WTC11 (cell line): ENCODE data around the gene TRIM29.

Source experiments
- CREM ChIP-seq: sonication (generic); formaldehyde crosslinking; IDR thresholded peaks from 2 replicates; pipeline ENCODE4 v1.8.1; 2022; ENCODE audit warnings: mild to moderate bottlenecking, missing genetic modification reagents, moderate library complexity
- KAT7 ChIP-seq: sonication (generic); formaldehyde crosslinking; IDR thresholded peaks from 2 replicates; pipeline ENCODE4 v1.8.1; 2023; ENCODE audit warnings: missing genetic modification reagents, mild to moderate bottlenecking, borderline replicate concordance
- TF ChIP-seq, protein P1 (sequence below): fragments of 200-600 bp; IDR thresholded peaks from 2 replicates; pipeline ENCODE4 v1.8.0; 2022; ENCODE audit warnings: antibody characterized with exemption
- TF ChIP-seq, protein P2 (sequence below): sonication (generic); formaldehyde crosslinking; IDR thresholded peaks from 2 replicates; pipeline ENCODE4 v1.8.0; 2022; ENCODE audit warnings: mild to moderate bottlenecking, missing genetic modification reagents

DNA sequence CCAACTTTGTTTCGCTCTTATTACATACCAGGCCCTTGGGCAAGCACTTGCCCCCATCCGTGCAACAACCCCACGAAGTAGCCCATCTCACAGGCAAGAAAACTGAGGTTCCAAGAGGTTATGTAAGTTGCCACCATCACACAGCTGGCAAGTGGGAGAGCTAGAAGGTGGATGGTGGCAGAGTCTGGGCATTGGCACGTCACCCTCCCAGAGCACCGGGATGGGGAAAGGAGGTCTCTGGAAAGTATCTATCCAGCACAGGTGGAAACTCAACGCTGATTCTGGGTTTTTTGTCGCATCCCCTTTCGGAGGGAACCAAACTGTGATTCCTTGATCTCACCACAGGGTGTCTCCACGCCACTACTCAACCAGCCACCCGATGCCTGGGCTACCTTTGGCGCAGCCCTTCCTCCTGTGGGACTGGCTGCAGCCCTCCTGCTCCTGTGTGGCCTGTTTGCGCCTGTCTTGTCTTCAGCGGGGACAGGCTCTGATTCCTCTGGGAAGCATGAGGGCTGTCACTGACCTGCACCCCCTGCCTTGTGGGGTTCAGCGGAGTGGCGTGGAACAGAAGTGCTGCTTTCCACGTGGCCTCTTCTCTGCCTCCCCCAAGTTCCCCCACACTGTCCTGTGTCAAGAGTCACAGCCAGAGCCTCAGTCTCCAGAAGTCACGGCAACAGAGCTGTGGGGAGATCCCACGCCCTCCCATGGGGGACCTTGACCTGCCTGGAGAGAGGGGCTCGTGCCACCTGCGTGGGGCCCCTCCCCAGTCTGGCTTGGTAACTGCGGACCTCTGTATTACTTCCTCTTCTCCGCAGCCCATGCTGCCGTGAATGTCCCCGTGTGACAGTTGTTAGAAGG, 34.4 kb upstream of the TRIM29 start:
- TF ChIP-seq, protein P1, sequence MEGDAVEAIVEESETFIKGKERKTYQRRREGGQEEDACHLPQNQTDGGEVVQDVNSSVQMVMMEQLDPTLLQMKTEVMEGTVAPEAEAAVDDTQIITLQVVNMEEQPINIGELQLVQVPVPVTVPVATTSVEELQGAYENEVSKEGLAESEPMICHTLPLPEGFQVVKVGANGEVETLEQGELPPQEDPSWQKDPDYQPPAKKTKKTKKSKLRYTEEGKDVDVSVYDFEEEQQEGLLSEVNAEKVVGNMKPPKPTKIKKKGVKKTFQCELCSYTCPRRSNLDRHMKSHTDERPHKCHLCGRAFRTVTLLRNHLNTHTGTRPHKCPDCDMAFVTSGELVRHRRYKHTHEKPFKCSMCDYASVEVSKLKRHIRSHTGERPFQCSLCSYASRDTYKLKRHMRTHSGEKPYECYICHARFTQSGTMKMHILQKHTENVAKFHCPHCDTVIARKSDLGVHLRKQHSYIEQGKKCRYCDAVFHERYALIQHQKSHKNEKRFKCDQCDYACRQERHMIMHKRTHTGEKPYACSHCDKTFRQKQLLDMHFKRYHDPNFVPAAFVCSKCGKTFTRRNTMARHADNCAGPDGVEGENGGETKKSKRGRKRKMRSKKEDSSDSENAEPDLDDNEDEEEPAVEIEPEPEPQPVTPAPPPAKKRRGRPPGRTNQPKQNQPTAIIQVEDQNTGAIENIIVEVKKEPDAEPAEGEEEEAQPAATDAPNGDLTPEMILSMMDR = peak; percentile 27; the same call in 1 of the 2 replicates
- TF ChIP-seq, protein P2, sequence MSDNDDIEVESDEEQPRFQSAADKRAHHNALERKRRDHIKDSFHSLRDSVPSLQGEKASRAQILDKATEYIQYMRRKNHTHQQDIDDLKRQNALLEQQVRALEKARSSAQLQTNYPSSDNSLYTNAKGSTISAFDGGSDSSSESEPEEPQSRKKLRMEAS (CRISPR knock-in tag) = no peak
- TF ChIP-seq CREM = no peak
- no peak for TF ChIP-seq KAT7 (CRISPR knock-in tag)
